Fibroblast of peridontal ligament (primary cell): ENCODE results near the gene FNDC5.

Source experiments
- DNase-seq: peaks from one replicate; pipeline ENCODE4 v3.0.0-alpha.2; 2010; ENCODE audit errors: extremely low read depth

Gene FNDC5

DNA sequence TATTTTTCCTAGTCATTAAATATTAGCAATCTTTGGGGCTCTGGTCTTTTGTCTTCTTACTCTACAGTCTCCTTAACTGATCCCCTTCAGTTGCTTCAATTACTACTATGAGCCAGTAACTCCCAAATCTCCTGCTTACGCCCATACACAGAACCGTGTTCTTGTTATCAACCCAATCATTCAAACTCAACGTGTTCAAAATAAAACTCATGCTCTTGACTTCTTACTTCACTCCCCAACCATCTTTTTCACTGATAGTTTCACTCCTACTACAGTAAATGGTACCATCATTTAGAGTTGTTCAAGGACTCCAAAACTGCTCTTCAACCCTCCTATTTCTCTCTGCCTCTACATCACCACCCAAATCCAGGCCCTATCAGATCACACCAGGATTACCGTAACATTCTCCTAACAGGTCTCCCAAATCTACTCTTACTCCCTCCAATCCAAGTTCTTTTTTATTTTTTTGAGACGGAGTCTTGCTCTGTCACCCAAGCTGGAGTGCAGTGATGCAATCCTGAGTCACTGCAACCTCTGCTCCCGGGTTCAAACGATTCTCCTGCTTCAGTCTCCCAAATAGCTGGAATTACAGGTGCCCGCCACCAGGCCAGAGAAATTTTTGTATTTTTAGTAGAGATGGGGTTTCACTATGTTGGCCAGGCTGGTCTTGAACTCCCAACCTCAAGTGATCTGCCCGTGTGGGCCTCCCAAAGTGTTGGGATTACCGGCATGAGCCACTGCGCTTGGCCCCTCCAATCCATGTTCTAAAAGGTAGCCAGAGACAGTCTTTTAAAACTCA is 56.6 kb downstream of the FNDC5 start:
- DNase-seq, result no peak
